Adrenal gland (tissue), 5 donors: ENCODE data around the gene CACNA1A.

Experiments
- POLR2A ChIP-seq, 2 donors: fragments of 450-650 bp; IDR thresholded peaks; one replicate each; pipeline ENCODE4 v1.6.1; 2017; ENCODE audit warnings: antibody characterized with exemption in 2 of 2, mild to moderate bottlenecking in 2 of 2, moderate library complexity in 1 of 2
- TF ChIP-seq, protein P1 (sequence below), 6 experiments: fragments of 450-650 bp in 4 of 6; fragments of 200-600 bp in 2 of 6; sonication (generic) in 1 of 6; IDR thresholded peaks; 1 replicate in 5 of 6; 2 replicates in 1 of 6; pipeline versions ENCODE4 v1.5.1 to v1.8.0; 2016 to 2021; ENCODE audit warnings: antibody characterized with exemption in 6 of 6, mild to moderate bottlenecking in 2 of 6, moderate library complexity in 1 of 6
- donor health status: DM: no; HTN: no; CAD: no.

DNA sequence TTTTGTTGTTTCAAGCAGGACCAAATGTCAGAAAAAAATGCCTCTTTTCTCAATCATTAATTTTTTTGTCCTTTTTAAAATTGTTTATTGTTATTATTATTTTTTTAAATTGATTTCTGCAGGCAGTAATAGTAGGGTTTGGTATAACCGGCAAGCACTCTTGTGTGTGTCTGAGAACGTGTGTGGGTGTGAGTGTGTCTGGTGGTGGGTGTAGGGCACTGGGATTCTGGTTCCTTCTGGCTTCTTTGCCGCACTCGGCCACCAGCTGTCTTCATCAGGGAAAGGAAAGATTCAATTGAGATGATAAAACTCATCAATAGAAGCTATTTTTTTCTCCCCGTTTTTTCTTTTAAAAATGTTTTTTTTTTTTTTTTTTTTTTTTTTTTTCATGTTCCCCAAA lies 299.7 kb downstream of the CACNA1A start:
- TF ChIP-seq POLR2A (IDR thresholded peaks at IDR 0.05), result no peak
- TF ChIP-seq, protein P1, sequence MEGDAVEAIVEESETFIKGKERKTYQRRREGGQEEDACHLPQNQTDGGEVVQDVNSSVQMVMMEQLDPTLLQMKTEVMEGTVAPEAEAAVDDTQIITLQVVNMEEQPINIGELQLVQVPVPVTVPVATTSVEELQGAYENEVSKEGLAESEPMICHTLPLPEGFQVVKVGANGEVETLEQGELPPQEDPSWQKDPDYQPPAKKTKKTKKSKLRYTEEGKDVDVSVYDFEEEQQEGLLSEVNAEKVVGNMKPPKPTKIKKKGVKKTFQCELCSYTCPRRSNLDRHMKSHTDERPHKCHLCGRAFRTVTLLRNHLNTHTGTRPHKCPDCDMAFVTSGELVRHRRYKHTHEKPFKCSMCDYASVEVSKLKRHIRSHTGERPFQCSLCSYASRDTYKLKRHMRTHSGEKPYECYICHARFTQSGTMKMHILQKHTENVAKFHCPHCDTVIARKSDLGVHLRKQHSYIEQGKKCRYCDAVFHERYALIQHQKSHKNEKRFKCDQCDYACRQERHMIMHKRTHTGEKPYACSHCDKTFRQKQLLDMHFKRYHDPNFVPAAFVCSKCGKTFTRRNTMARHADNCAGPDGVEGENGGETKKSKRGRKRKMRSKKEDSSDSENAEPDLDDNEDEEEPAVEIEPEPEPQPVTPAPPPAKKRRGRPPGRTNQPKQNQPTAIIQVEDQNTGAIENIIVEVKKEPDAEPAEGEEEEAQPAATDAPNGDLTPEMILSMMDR (IDR thresholded peaks at IDR 0.05), result no peak
